HG02763 (cell line): ENCODE data around the gene C13orf46.
"Not testable (repeated sequence)": the region's sequence is repeated elsewhere in the genome, so short reads cannot be mapped to it uniquely, and the experiment has no call there.

ENCODE experiments used
- ATAC-seq: cut with Tn5 transposase; IDR thresholded peaks from one replicate; pipeline ENCODE4 v1.9.1; 2021; ENCODE audit warnings: mild to moderate bottlenecking, moderate library complexity; ENCODE audit not compliant: unreplicated experiment

C13orf46 gene

DNA sequence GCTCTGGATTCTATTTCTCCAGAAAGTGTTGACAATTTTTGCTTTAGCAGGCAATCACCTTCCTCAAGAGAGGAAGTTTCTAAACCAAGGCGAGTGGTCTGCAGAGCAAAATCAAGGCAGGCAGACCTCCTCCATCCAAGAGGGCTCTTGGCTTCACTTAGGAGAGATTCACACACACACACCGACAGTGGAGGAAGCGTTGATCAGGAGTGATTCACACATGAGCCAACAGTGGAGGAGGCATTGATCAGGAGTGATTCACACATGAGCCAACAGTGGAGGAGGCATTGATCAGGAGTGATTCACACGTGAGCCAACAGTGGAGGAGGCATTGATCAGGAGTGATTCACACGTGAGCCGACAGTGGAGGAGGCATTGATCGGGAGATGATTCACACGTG, 60.5 kb downstream of the C13orf46 start:
- ATAC-seq: not testable (repeated sequence)

DNA sequence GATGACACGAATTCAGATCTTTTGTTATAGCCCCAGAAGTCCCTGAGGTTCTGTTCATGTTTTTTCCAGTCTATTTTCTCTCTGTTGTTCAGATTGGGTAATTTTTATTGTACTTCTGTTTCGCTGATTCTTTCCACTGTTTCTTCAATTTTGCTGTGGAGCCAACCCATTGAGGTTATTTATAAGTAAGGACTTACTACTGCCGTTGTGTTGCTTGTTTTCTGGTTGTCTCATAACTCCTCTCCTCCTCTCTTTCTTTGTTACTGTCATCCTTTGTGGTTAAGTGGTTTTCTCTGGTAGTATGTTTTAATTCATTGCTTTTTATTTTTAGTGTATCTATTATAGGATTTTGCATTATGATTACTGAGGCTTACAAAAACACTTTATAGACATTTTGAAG, 61.3 kb downstream of the C13orf46 start:
- no peak for ATAC-seq

DNA sequence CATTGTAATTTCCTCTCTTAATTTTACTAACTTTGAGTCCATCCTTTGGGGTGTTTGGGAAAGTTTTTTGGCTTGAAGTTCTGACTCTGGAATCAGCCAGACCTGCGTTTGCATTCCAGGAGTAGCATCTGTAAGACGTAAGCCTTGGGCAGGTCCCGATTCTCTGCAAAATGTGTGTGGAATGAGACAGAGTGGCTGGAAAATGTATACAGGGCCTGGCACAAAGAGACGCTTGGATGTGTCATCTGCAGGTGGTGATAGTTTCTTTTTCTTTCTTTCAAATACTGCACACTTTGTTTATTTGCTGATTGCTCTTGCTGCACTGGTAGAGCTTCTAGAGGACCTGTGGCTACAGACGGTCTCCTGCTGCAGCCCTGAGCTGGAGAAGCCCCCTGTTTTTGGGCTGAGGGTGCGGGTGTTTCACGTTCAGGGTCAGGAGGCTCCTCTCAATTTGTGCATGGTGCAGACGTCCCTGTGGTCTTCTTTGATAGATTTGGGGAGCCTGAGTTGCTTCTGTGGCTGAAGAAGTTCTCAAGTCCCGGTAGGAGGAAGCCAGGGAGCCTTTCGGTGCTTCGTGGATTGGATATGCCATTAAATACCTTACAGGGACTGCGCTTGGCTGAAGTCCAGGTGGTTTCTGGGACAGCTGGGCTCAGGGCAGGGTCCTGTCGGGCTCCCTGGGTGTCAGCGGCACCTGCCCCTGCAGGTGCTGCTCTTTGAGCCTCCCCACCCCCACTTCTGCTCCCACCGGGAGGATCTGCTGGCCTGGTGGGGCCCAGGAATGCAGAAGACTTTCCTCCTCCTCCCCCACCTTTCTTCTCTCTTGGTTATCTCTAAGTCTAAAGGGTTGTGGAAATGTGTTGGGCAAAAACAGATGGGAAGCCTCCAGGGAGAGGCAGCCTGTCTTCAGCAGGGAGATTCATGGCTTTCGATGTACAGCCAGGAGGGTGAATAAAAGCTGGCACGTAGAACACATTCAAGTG, 66.0 kb downstream of the C13orf46 start:
- no peak for ATAC-seq

GRCh38 chr13:113906571-113906970, 67.3 kb downstream of the C13orf46 start:
- ATAC-seq: no peak

- ATAC-seq: no peak
Measured at GRCh38 chr13:113905942-113906341, 67.9 kb downstream of the C13orf46 start.

GRCh38 chr13:113905018-113905417, 68.9 kb downstream of the C13orf46 start:
- no peak for ATAC-seq

DNA sequence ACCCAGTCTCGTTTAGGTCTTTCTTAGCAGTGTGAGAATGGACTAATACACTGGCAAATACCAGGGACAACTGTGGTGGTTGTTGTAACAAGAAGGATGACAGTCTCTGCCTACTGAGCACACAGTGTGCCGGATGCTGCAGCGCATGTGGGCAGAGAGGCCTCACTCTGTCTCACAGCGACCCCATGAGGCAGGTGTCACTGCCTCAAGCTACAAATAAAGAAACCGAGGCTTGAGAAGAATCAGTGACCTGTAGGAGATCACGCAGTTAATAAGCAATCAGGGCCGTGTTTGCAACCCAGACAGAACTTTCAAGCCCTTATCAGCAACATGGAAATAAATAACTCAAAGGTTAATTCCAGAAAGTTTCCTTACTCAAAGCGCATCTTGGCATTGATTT, 69.5 kb downstream of the C13orf46 start:
- ATAC-seq: no peak

GRCh38 chr13:113903912-113904311, 70.0 kb downstream of the C13orf46 start:
- ATAC-seq: no peak
